Measurements from ENCODE around the gene CD63. TPM values are rescaled to one million over a fixed set of nuclear protein-coding genes. Genes with fewer than 3 reads are reported as not detected.

The CD63 gene
- total and polyA plus RNA-seq, 2 of the 4 experiments (the other 2 are of a cell fraction), result 995 to 1,398 TPM

- Histone ChIP-seq H3K27me3 (ENCODE audit: control insufficient read depth, insufficient read depth, low read length) (peaks cover 12% of the 10 kb centered on the region), H4K8ac (ENCODE audit: low read depth in 2 of 2, low read length in 2 of 2) (no peak overlapping the region), H3K27ac (ENCODE audit: insufficient read depth, low read length) (no peak overlapping the region), H4K5ac (ENCODE audit: low read depth, low read length) (no peak overlapping the region), H3K36me3 (ENCODE audit: control insufficient read depth, insufficient read depth, low read length) (no peaks in the 10 kb centered on the region), H3K4me1 (ENCODE audit: control insufficient read depth, insufficient read depth, low read length) (no peaks in the 10 kb centered on the region; the same call in 1 of the 2 replicates), H3K9me3 (ENCODE audit: control insufficient read depth, insufficient read depth, low read length) (no peaks in the 10 kb centered on the region), H2AFZ (replicated peaks; ENCODE audit: low read length, poor library complexity) (peak overlapping the region; percentile 8), H3K4me2 (ENCODE audit: low read depth, low read length) (no peak overlapping the region), H2BK5ac (ENCODE audit: low read depth, low read length, poor library complexity, severe bottlenecking) (no peak overlapping the region), H3K9ac (ENCODE audit: low read depth, low read length) (no peak overlapping the region), H2BK20ac (ENCODE audit: low read depth, low read length) (no peak overlapping the region), H3K9me1 (ENCODE audit: insufficient read depth, low read length) (no peaks in the 10 kb centered on the region), H2AK9ac (replicated peaks; ENCODE audit: low read depth, low read length, poor library complexity) (no peak overlapping the region), H4K20me1 (ENCODE audit: insufficient read depth, low read length) (no peaks in the 10 kb centered on the region), H3K4me3 (ENCODE audit: insufficient read depth, low read depth, low read length) (no peak overlapping the region), H3K14ac (replicated peaks; ENCODE audit: low read depth, low read length) (no peak overlapping the region), H2AK5ac (ENCODE audit: low read depth, low read length) (no peak overlapping the region), H3K56ac (ENCODE audit: extremely low read depth, insufficient read depth, low read length) (no peak overlapping the region), H3K4ac (ENCODE audit: low read depth, low read length) (no peak overlapping the region), H4K91ac (ENCODE audit: insufficient read depth, low read depth, low read length) (no peak overlapping the region), H3K23ac (ENCODE audit: low read depth, low read length) (no peak overlapping the region), H2BK15ac (ENCODE audit: low read depth, low read length) (no peak overlapping the region), H3K18ac (ENCODE audit: low read depth, low read length) (no peak overlapping the region), H3K79me1 (ENCODE audit: low read depth in 1 of 2, low read length in 2 of 2) (no peaks in the 10 kb centered on the region), H2BK120ac (ENCODE audit: low read depth, low read length) (no peak overlapping the region)
- WGBS, 2 experiments (ENCODE audit: extremely low coverage in 2 of 2, insufficient read length in 1 of 2), result 88% methylated on average over 9 of the region's 9 CpGs; no CpG with 5 or more reads in 1 of the 2 experiments
- no peak for TF ChIP-seq BHLHE40 (IDR thresholded peaks at IDR 0.05; ENCODE audit: low read depth, low read length)
- no peak for TF ChIP-seq NFE2L2 (IDR thresholded peaks at IDR 0.05; ENCODE audit: low read depth, low read length)
- no peak for TF ChIP-seq POLR2A (IDR thresholded peaks at IDR 0.05; ENCODE audit: low read depth, low read length)
- TF ChIP-seq RFX5 (IDR thresholded peaks at IDR 0.05; ENCODE audit: low read depth, low read length), result no peak
- TF ChIP-seq FOS (IDR thresholded peaks at IDR 0.05; ENCODE audit: low read depth, low read length), result no peak
- no peak for TF ChIP-seq MXI1 (IDR thresholded peaks at IDR 0.05; ENCODE audit: borderline replicate concordance, low read depth, low read length)
- dilution Hi-C loops (cut with HindIII; ENCODE audit: low sequenced_read_pairs, unreplicated experiment) (no loop called here), in situ Hi-C loops (cut with MboI; ENCODE audit: low sequenced_read_pairs) (no loop called here), intact Hi-C loops (cut with micrococcal nuclease) (no loop called here)
- DNase-seq (no peak), ATAC-seq (ENCODE audit: low read depth) (peak; percentile 33; the same call in 1 of the 2 replicates)
- ChIA-PET POLR2A (ENCODE audit: unreplicated experiment) (no interaction called here), CTCF (no interaction called here)
- BruUV-seq (replicated peaks), result no TSS peak
These were observed 42.3 kb downstream of the CD63 start for GRCh38 chr12:55686366-55687010.
